Skeletal muscle satellite cell (primary cell): ENCODE measurements around the gene AKAP7. TPM values are rescaled to one million over a fixed set of nuclear protein-coding genes. Genes with fewer than 3 reads are reported as not detected.
"Not testable (repeated sequence)": the region's sequence is repeated elsewhere in the genome, so short reads cannot be mapped to it uniquely, and the experiment has no call there.

Source experiments
- H3K27me3 ChIP-seq: 2 replicates; pipeline ENCODE4 v1.7.0; 2013; ENCODE audit warnings: low read length; ENCODE audit not compliant: control insufficient read depth, insufficient read depth
- H3K36me3 ChIP-seq: 2 replicates; pipeline ENCODE4 v1.7.0; 2013; ENCODE audit warnings: mild to moderate bottlenecking, control low read depth, low read length; ENCODE audit not compliant: insufficient read depth
- H3K4me1 ChIP-seq: 2 replicates; pipeline ENCODE4 v1.7.0; 2013; ENCODE audit warnings: low read length; ENCODE audit not compliant: control insufficient read depth, insufficient read depth
- H3K4me2 ChIP-seq: 2 replicates; pipeline ENCODE4 v1.7.0; 2013; ENCODE audit warnings: mild to moderate bottlenecking, low read length
- H3K4me3 ChIP-seq: 2 replicates; pipeline ENCODE4 v1.7.0; 2013; ENCODE audit warnings: low read length
- H3K9ac ChIP-seq: 2 replicates; pipeline ENCODE4 v1.7.0; 2013; ENCODE audit warnings: mild to moderate bottlenecking, low read depth, low read length, moderate library complexity
- H3K9me3 ChIP-seq: replicated peaks from 2 replicates; pipeline ENCODE4 v1.7.0; 2013; ENCODE audit warnings: mild to moderate bottlenecking, control low read depth, low read length
- total RNA-seq: library from RNA; depleted of rRNA; stranded (reverse); fragments of >200 nt; gene quantifications from 2 replicates; pipeline ENCODE4 v1.2.3, GENCODE V29; 2012; rRNA removed

AKAP7 gene
- 2.5 and 3.9 TPM in 2 replicates for total RNA-seq

- Histone ChIP-seq H3K9ac (peak within 1 kb of the TSS; percentile 89), H3K4me2 (peak within 1 kb of the TSS; percentile 93), H3K4me3 (peak within 1 kb of the TSS; percentile 86), H3K36me3 (no peaks in the 10 kb centered on the region), H3K27me3 (no peaks in the 10 kb centered on the region), H3K9me3 (no peaks in the 10 kb centered on the region), H3K4me1 (peaks cover 10% of the 10 kb centered on the region)
Measured at GRCh38 chr6:131135244-131136020, at the start of gene AKAP7. TSS of gene AKAP7 (plus strand) at chr6:131135467. CDS start at chr6:131135764, 297 bp downstream.

- H3K4me1 ChIP-seq, H3K27me3 ChIP-seq, H3K36me3 ChIP-seq, H3K9me3 ChIP-seq, H3K4me3 ChIP-seq, H3K4me2 ChIP-seq, H3K9ac ChIP-seq: not testable (repeated sequence)
Measured at GRCh38 chr6:131090339-131090738, 44.9 kb upstream of the AKAP7 start.

GRCh38 chr6:131091944-131092343 lies 43.3 kb upstream of the AKAP7 start:
- not testable (repeated sequence) for H3K4me2 ChIP-seq, H3K9ac ChIP-seq, H3K9me3 ChIP-seq, H3K27me3 ChIP-seq, H3K4me1 ChIP-seq, H3K4me3 ChIP-seq, H3K36me3 ChIP-seq

- Histone ChIP-seq H3K4me3 (no peak overlapping the region), H3K4me1 (no peaks in the 10 kb centered on the region), H3K27me3 (no peaks in the 10 kb centered on the region), H3K36me3 (no peaks in the 10 kb centered on the region), H3K9me3 (no peaks in the 10 kb centered on the region), H3K4me2 (no peak overlapping the region), H3K9ac (no peak overlapping the region)
Measured at GRCh38 chr6:131093334-131093733, 41.9 kb upstream of the AKAP7 start.

- Histone ChIP-seq H3K36me3 (no peaks in the 10 kb centered on the region), H3K9me3 (no peaks in the 10 kb centered on the region), H3K27me3 (no peaks in the 10 kb centered on the region), H3K4me1 (peaks cover 2% of the 10 kb centered on the region), H3K4me2 (no peak overlapping the region), H3K9ac (no peak overlapping the region), H3K4me3 (no peak overlapping the region)
Measured at GRCh38 chr6:131096786-131097185, 38.5 kb upstream of the AKAP7 start.

- Histone ChIP-seq H3K27me3 (no peaks in the 10 kb centered on the region), H3K9ac (no peak overlapping the region), H3K4me3 (no peak overlapping the region), H3K4me1 (peaks cover 12% of the 10 kb centered on the region), H3K36me3 (no peaks in the 10 kb centered on the region), H3K9me3 (no peaks in the 10 kb centered on the region), H3K4me2 (peak overlapping the region; percentile 60)
Measured at GRCh38 chr6:131101911-131102680, 33.2 kb upstream of the AKAP7 start.

- H3K4me3 ChIP-seq: no peak overlapping the region
- no peaks in the 10 kb centered on the region for H3K27me3 ChIP-seq
- H3K4me1 ChIP-seq: peaks cover 15% of the 10 kb centered on the region
- H3K9me3 ChIP-seq: no peaks in the 10 kb centered on the region
- no peak overlapping the region for H3K9ac ChIP-seq
- H3K36me3 ChIP-seq: no peaks in the 10 kb centered on the region
- no peak overlapping the region for H3K4me2 ChIP-seq
Measured at GRCh38 chr6:131103296-131103695, 32.0 kb upstream of the AKAP7 start.

- Histone ChIP-seq H3K4me1 (peaks cover 15% of the 10 kb centered on the region), H3K9ac (no peak overlapping the region), H3K36me3 (no peaks in the 10 kb centered on the region), H3K4me2 (no peak overlapping the region), H3K9me3 (no peaks in the 10 kb centered on the region), H3K4me3 (no peak overlapping the region), H3K27me3 (no peaks in the 10 kb centered on the region)
Measured at GRCh38 chr6:131103901-131104300, 31.4 kb upstream of the AKAP7 start.

GRCh38 chr6:131107151-131107550 lies 28.1 kb upstream of the AKAP7 start:
- Histone ChIP-seq H3K9me3 (no peaks in the 10 kb centered on the region), H3K4me2 (no peak overlapping the region), H3K9ac (no peak overlapping the region), H3K27me3 (no peaks in the 10 kb centered on the region), H3K4me1 (peaks cover 10% of the 10 kb centered on the region), H3K4me3 (no peak overlapping the region), H3K36me3 (no peaks in the 10 kb centered on the region)

- Histone ChIP-seq H3K9ac (no peak overlapping the region), H3K9me3 (no peaks in the 10 kb centered on the region), H3K36me3 (no peaks in the 10 kb centered on the region), H3K4me1 (peaks cover 2% of the 10 kb centered on the region), H3K4me2 (no peak overlapping the region), H3K4me3 (no peak overlapping the region), H3K27me3 (no peaks in the 10 kb centered on the region)
Measured at GRCh38 chr6:131112249-131112648, 23.0 kb upstream of the AKAP7 start.

GRCh38 chr6:131115651-131116050 lies 19.6 kb upstream of the AKAP7 start:
- Histone ChIP-seq H3K36me3 (no peaks in the 10 kb centered on the region), H3K9me3 (no peaks in the 10 kb centered on the region), H3K27me3 (no peaks in the 10 kb centered on the region), H3K4me3 (no peak overlapping the region), H3K9ac (no peak overlapping the region), H3K4me1 (no peaks in the 10 kb centered on the region), H3K4me2 (no peak overlapping the region)
